ENCODE data around the gene C15orf39. TPM values are rescaled to one million over a fixed set of nuclear protein-coding genes. Genes with fewer than 3 reads are reported as not detected.
"Not testable (repeated sequence)": the region's sequence is repeated elsewhere in the genome, so short reads cannot be mapped to it uniquely, and the experiment has no call there.

The C15orf39 gene
- total RNA-seq, 1 donor: 54.0 TPM

DNA sequence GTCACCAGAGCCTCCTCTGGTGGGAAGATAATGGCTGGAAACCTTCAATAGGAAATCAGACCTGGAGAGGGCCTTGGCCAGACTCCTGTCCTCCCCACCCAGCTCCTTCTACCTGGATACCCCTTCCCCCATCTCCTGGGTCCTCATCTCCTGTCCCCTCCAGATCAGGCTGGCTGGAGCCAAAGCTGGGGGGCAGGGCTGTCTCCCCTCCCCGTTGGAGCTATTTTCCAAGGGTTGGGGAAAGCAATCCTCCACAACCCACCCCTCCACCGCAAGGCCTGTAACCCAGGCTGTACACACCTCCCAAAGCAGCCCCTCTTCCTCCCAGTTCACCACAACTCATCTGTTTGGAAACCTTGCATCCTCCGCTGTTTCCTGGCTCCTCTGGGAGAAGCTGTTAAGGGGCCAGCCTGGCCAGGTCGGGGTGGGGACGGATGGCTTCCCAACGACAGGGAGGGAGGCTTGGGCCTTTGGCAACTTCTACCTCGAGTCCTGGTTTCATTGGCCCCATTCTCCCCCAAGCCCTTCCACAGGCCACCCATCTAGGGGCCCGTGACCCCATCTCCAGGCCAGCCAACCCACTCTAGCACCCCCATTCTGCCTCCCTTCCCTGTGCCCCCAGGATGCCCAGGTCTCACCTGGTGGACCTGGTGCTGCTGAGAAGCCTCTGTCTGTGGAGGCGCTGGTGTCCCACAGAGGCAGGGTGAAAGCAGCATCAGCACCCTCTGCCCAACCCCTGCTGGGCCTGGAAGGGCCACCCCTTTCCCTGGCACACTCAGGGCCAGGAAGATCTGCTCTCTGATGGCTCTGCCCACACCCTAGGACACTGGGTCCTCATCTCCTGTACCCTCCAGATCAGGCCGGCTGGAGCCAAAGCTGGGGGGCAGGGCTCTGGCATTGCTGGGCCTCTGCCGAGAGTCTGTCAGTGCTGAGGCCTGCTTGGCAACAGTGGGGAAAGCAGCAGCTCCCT is 34.4 kb downstream of the C15orf39 start:
- no peaks in the 10 kb centered on the region for H3K4me1 ChIP-seq (ENCODE audit: insufficient read depth, low read length)
- H3K9me3 ChIP-seq (ENCODE audit: low read depth, low read length): no peaks in the 10 kb centered on the region
- no peak overlapping the region for H3K4me3 ChIP-seq (ENCODE audit: low read length)
- no peaks in the 10 kb centered on the region for H3K27me3 ChIP-seq (ENCODE audit: insufficient read depth, low read length)

DNA sequence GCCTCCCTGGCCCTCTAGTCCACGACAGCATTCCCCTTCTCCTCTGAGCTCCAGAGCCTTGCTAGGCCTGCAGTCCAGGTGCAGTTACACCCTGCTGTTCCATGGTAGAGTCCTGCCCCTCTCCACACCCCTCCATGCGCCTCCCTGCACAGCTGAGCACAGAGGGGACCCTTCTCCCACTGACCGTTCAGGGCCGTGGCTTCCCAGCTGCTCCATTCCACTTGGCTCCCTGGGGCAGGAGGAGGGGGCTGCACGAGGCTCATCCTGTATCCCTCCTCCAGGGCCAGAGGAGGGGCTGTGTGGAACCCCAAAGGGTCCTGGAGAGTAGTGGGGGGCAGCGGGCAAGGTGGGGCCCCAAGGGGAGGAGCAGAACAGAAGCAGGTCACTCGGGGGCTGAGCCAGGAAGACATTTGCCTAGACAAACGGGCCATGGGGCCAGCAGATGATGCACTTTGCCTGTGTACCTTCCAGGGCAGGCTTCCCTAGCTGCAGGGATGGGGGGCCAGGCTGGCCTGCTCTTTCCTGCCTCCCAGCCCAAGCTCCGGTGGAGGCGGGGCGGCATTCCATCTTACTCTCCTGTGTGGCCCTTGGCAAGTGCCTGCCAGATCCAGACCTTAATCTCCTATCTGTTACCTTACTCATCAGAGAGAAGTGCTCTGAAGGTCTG is 35.8 kb downstream of the C15orf39 start:
- Histone ChIP-seq H3K27me3 (ENCODE audit: insufficient read depth, low read length) (no peaks in the 10 kb centered on the region), H3K9me3 (ENCODE audit: low read depth, low read length) (no peaks in the 10 kb centered on the region), H3K4me1 (ENCODE audit: insufficient read depth, low read length) (no peaks in the 10 kb centered on the region), H3K4me3 (ENCODE audit: low read length) (no peak overlapping the region)

DNA sequence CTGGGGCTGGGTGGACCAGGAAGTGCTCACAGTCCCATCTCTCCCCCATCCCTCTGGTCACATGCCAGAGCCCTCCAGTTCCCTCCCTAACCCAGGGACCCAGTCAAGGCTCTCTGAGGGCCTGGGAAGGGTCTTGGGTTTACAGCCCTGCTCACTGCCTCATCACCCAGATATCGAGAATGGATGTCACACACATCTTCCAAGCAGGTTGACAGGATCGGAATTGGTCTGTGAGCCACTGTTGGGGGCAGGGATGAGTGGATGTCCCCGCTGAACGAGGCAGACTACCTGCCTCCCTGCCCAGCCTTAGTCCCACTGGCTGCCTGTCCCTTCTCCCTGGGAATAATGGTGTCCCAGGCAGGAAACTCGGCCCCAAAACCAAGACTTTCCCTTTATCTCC is 36.5 kb downstream of the C15orf39 start:
- Histone ChIP-seq H3K9me3 (ENCODE audit: low read depth, low read length) (no peaks in the 10 kb centered on the region), H3K27me3 (ENCODE audit: insufficient read depth, low read length) (no peaks in the 10 kb centered on the region), H3K4me1 (ENCODE audit: insufficient read depth, low read length) (no peaks in the 10 kb centered on the region), H3K4me3 (ENCODE audit: low read length) (no peak overlapping the region)

DNA sequence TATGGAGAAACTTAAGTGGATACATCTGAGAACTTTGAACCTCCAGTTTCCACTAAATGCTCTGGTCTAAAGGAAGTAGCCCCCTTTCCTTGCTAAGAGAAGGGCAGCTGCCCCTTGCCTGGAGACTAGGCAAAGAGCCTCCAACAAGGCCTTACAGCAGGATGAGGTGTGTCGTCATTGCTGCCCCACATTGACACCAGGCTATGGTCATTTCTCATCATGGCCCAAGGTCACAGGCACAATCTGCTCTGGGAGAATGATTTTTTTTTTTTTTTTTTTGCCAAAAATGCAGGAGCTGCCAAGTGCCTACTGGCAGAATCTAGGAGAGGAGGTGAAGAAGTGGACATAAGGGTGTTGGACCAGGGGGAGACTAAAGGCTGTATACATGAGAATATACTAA is 44.1 kb downstream of the C15orf39 start:
- H3K27me3 ChIP-seq (ENCODE audit: insufficient read depth, low read length); H3K4me1 ChIP-seq (ENCODE audit: insufficient read depth, low read length); H3K4me3 ChIP-seq (ENCODE audit: low read length); H3K9me3 ChIP-seq (ENCODE audit: low read depth, low read length): not testable (repeated sequence)

DNA sequence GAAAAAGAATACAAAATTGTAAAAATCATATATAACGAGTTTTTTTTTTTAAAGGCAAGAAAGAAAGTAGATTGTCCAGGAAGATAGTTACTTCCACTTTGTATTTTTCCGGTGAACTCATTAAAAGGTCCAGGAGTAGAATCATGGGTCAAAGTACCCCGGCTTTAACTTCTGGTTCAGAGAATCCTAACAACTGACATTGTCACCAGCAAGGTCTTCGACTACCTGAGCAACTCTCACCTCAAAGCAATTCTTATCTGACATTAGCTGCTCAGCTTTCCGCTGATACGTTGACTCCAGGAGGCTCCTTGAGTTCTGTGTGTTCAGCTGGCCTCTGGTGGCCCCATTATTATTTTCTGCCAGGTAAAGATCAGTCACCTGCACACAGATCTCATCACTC is 47.3 kb downstream of the C15orf39 start:
- H3K4me1 ChIP-seq (ENCODE audit: insufficient read depth, low read length); H3K9me3 ChIP-seq (ENCODE audit: low read depth, low read length); H3K27me3 ChIP-seq (ENCODE audit: insufficient read depth, low read length); H3K4me3 ChIP-seq (ENCODE audit: low read length): not testable (repeated sequence)

DNA sequence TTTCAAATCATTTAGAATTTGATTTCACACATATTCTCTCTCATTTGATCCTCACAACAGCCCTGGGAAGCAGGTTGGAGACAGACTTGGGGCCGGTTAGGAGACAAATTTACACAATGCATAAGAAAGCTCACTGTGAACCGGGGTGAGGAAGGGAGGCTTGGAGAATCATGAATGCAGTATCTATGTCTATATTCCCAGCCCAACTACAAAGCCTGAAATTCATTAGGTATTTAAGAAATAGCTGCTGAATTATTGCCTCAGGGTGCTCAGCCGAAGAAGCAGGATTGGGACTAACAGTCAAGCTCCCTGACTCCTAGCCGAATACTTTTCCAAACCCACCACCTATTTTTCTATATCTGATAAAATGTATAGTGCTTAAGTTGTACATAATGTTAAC is 48.0 kb downstream of the C15orf39 start:
- Histone ChIP-seq H3K27me3 (ENCODE audit: insufficient read depth, low read length) (no peaks in the 10 kb centered on the region), H3K4me3 (ENCODE audit: low read length) (no peak overlapping the region), H3K4me1 (ENCODE audit: insufficient read depth, low read length) (no peaks in the 10 kb centered on the region), H3K9me3 (ENCODE audit: low read depth, low read length) (no peaks in the 10 kb centered on the region)

DNA sequence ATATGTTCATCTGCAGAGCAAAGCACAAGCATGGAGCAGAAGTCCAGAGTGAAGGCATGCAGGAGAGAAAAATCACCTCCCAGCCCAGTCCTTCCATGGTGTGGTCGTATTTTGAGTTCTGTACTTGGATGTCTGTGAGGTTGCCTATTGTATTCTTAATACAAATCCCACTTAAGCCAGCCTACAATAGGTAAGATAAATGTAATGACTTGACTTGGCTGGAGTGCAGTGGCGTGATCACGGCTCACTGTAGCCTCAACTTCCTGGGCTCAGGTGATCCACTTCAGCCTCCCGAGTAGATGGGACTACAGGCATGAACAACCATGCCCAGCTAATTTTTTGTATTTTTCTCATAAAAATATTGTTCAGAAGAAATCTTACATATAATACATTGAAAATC is 49.7 kb downstream of the C15orf39 start:
- not testable (repeated sequence) for H3K4me3 ChIP-seq (ENCODE audit: low read length); H3K27me3 ChIP-seq (ENCODE audit: insufficient read depth, low read length); H3K9me3 ChIP-seq (ENCODE audit: low read depth, low read length); H3K4me1 ChIP-seq (ENCODE audit: insufficient read depth, low read length)

DNA sequence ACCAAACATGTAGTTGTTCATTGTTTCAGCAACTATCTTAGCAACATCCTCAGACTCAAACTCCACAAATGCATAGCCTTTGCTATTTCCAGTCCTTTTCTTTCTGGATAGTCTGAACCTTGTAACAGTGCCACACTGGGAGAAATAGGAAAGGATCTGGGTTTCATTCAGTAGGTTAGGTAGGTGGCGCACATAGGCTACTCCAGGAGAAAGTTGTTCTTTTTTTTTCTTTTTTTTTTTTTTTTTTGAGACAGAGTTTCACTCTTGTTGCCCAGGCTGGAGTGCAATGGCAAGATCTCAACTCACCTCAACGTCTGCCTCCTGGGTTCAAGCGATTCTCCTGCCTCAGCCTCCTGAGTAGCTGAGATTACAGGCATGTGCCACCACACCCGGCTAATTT is 50.6 kb downstream of the C15orf39 start:
- not testable (repeated sequence) for H3K4me3 ChIP-seq (ENCODE audit: low read length); H3K9me3 ChIP-seq (ENCODE audit: low read depth, low read length); H3K27me3 ChIP-seq (ENCODE audit: insufficient read depth, low read length); H3K4me1 ChIP-seq (ENCODE audit: insufficient read depth, low read length)

DNA sequence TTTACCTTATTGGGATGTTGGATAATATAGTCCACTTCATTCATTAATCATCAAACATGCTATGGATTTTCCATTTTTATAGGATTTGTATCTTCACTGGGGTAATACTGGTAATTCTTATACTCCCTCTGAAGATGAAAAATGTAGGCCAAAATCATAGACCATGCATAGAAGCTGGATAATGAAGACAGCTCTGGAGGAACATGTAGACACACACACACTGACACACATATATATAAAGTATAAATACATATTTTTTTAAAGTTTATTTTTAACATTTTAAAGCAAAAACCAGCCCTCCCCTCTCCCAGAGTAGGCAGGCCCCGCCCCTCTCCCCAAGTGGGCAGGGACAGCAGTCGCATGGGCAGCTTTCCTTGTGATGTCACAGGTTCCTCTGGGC is 56.4 kb downstream of the C15orf39 start, which contains the start of gene GOLGA6C:
TSS of gene GOLGA6C (plus strand) at position 301 of the 400 bp plus-strand sequence. CDS start 265 bp downstream, outside the sequence.
- H3K9me3 ChIP-seq (ENCODE audit: low read depth, low read length); H3K27me3 ChIP-seq (ENCODE audit: insufficient read depth, low read length); H3K4me1 ChIP-seq (ENCODE audit: insufficient read depth, low read length); H3K4me3 ChIP-seq (ENCODE audit: low read length): not testable (repeated sequence)

DNA sequence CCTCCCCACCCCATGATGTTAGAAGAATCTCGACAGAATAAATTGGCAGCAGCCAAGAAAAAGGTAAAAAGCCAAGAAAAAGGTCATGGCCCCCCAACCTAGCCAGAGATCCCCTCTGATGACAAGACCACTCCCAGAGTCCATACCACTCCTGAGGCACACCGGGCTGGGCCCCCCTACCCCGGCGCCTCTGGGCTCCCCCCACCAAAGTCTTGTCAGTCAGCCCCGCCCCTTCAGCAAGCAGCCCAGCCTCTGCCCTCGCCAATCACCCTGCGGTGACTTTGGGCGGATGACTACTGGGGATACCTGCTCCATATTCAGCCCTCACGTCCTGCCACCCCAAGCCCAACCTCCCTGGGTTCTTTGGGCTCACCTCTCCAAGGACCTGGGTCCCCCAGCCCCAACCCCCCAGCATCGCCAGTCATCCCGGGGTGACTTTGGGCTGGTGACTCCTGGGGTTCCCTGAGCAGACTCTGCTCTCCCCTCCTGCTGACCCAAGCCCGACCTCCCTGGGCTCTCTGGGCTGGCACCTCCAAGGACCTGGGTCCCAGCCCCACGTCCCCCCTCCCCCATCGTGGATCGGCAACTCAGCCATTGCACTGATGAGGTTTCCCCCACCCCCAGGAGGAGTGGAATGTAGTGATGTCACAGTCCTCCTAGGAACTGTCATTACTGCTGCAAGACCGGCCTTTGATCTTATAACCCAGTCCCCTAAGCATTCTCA is 57.1 kb downstream of the C15orf39 start:
- H3K4me1 ChIP-seq (ENCODE audit: insufficient read depth, low read length); H3K9me3 ChIP-seq (ENCODE audit: low read depth, low read length); H3K27me3 ChIP-seq (ENCODE audit: insufficient read depth, low read length); H3K4me3 ChIP-seq (ENCODE audit: low read length): not testable (repeated sequence)

DNA sequence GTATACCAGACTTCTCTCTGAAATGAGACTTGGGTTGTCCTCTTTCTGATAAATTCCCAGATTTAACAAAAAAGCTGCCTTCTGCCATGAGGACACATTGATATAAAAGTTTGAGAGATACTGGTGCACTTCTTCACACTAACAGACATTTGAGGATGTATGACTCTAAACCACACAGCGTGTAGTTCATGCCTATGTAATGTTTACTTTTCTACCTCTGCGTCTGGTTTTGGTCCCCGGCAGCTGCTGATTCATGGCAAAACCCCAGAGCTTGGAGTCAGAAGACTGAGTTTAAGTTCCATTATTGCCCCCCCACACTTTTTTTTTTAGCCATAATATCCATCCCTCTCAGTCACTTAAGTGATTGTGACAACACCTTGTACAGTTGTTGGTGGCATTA is 58.2 kb downstream of the C15orf39 start:
- not testable (repeated sequence) for H3K4me3 ChIP-seq (ENCODE audit: low read length); H3K27me3 ChIP-seq (ENCODE audit: insufficient read depth, low read length); H3K9me3 ChIP-seq (ENCODE audit: low read depth, low read length); H3K4me1 ChIP-seq (ENCODE audit: insufficient read depth, low read length)

Other genes with a start within 250 kb of the C15orf39 start
- 0.31 TPM for gene RPP25, start 245.1 kb upstream of the C15orf39 start, total RNA-seq
- 2.2 TPM for gene SCAMP5, start 206.3 kb upstream of the C15orf39 start, total RNA-seq
- gene PPCDC, start 178.3 kb upstream of the C15orf39 start, total RNA-seq: 17.4 TPM
- gene GOLGA6C, start 56.5 kb downstream of the C15orf39 start, total RNA-seq: 0.21 TPM
- gene GOLGA6D, start 81.0 kb downstream of the C15orf39 start, total RNA-seq: not detected
- 8.9 TPM for gene COMMD4, start 134.2 kb downstream of the C15orf39 start, total RNA-seq
- gene NEIL1, start 145.2 kb downstream of the C15orf39 start, total RNA-seq: 19.3 TPM
- 135 TPM for gene MAN2C1, start 166.7 kb downstream of the C15orf39 start, total RNA-seq
- gene SIN3A, start 249.8 kb downstream of the C15orf39 start, total RNA-seq: 100 TPM

Measured in mononuclear cell (primary cell).